Stomach smooth muscle (tissue), 2 donors: ENCODE measurements around the gene LRRC14B.
"Not testable (repeated sequence)": the region's sequence is repeated elsewhere in the genome, so short reads cannot be mapped to it uniquely, and the experiment has no call there.

ENCODE experiments used
- H3K27ac ChIP-seq: one replicate; pipeline ENCODE4 v1.7.0; 2013; ENCODE audit warnings: mild to moderate bottlenecking, low read length, inconsistent platforms
- H3K27me3 ChIP-seq, 2 donors: one replicate each; pipeline ENCODE4 v1.7.0; 2013; ENCODE audit warnings: low read length in 2 of 2; ENCODE audit not compliant: insufficient read depth in 2 of 2, control insufficient read depth in 1 of 2
- H3K36me3 ChIP-seq, 2 donors: one replicate each; pipeline ENCODE4 v1.7.0; 2013; ENCODE audit warnings: low read length in 2 of 2; ENCODE audit not compliant: control insufficient read depth in 2 of 2, insufficient read depth in 2 of 2
- H3K4me1 ChIP-seq: one replicate; pipeline ENCODE4 v1.7.0; 2013; ENCODE audit warnings: low read length; ENCODE audit not compliant: control insufficient read depth, insufficient read depth
- H3K4me3 ChIP-seq, 2 donors: one replicate each; pipeline ENCODE4 v1.7.0; 2013; ENCODE audit warnings: low read length in 2 of 2
- H3K9ac ChIP-seq, 2 donors: one replicate each; pipeline ENCODE4 v1.7.0; 2013; ENCODE audit warnings: low read length in 2 of 2, mild to moderate bottlenecking in 1 of 2
- H3K9me3 ChIP-seq, 2 donors: one replicate each; pipeline ENCODE4 v1.7.0; 2013; ENCODE audit warnings: low read length in 2 of 2; ENCODE audit not compliant: control insufficient read depth in 2 of 2
- donor health status: healthy.
- donor health status: Pancreatic carcinoma.

Gene LRRC14B

DNA sequence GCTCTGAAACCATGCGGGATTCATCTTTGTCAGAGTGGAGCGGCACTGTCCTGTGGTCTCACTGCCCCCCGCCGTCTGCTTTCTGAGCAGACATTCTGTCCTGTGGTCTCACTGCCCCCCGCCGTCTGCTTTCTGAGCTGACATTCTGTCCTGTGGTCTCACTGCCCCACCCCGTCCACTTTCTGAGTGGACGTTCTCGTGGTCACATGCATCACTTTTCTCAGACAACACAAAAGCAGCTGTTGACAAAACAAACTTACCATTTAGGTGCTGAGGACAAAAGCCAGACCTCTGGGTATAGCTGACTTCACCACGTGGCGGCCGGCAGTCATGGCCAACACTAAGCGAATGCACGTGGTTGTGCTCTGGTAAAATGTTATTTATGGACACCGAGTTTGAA is 2.8 kb downstream of the LRRC14B start:
- Histone ChIP-seq H3K9me3 (no peaks in the 10 kb centered on the region), H3K27ac (no peak overlapping the region), H3K27me3 (no peaks in the 10 kb centered on the region), H3K9ac (no peak overlapping the region), H3K36me3 (no peaks in the 10 kb centered on the region), H3K4me1 (peaks cover 18% of the 10 kb centered on the region), H3K4me3 (no peak overlapping the region)

DNA sequence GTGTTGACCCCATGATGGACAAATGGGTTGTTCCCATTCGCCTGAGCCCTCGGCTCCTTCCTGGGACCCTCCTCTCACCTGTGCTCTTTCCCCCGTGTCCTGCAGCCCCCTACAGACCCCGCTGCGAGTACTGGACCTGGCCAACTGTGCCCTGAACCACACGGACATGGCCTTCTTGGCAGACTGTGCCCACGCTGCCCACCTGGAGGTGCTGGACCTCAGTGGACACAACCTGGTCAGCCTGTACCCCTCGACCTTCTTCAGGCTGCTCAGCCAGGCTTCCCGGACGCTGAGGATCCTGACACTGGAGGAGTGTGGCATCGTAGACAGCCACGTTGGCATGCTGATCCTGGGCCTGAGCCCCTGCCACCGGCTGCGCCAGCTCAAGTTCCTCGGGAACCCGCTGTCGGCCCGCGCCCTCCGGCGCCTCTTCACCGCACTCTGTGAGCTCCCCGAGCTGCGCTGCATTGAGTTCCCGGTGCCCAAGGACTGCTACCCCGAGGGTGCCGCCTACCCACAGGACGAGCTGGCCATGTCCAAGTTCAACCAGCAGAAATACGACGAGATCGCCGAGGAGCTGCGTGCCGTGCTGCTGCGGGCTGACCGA is 3.4 kb downstream of the LRRC14B start:
- Histone ChIP-seq H3K27ac (no peak overlapping the region), H3K4me3 (no peak overlapping the region), H3K4me1 (peaks cover 18% of the 10 kb centered on the region), H3K9me3 (no peaks in the 10 kb centered on the region), H3K27me3 (no peaks in the 10 kb centered on the region), H3K36me3 (no peaks in the 10 kb centered on the region), H3K9ac (no peak overlapping the region)

DNA sequence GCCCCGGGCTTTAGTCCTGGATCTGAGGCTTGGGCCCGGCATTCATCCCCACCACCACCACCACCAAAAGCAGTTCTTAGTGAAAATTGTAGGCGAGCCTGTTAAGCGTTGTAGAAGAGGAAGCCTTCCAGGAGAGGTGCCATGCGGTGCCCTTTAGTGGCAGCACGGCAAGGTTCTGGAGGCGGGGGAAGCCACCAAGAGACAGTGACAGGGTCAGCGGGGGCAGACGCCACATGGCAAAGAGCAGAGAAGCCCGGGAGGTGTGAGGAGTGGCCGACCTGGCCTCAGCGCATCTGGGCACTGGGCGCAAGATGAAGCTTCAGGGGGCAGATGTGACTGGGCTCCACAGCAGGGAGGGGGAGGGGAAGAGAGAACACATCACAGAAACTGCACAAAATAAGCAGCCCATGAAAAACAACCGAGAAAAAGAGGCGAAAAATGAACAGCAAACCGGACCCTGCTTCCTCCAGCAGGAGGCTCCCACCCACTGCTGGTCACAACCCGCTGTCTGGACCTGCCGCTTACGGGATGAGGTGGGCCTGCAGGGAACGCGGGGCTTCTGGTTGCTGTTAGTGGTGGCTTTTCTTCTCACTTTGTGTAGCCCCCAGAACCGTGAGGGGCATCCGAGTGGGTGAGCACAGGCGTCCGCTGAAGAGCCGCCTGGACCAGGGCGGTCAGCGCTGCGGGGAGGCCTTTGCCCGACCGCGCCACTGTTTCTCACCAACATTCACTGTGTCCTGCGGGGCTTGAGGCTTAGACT is 4.3 kb downstream of the LRRC14B start:
- H3K27me3 ChIP-seq: no peaks in the 10 kb centered on the region
- peaks cover 14% of the 10 kb centered on the region for H3K4me1 ChIP-seq
- H3K36me3 ChIP-seq: no peaks in the 10 kb centered on the region
- H3K27ac ChIP-seq: no peak overlapping the region
- no peak overlapping the region for H3K4me3 ChIP-seq
- H3K9ac ChIP-seq: no peak overlapping the region
- H3K9me3 ChIP-seq: no peaks in the 10 kb centered on the region

DNA sequence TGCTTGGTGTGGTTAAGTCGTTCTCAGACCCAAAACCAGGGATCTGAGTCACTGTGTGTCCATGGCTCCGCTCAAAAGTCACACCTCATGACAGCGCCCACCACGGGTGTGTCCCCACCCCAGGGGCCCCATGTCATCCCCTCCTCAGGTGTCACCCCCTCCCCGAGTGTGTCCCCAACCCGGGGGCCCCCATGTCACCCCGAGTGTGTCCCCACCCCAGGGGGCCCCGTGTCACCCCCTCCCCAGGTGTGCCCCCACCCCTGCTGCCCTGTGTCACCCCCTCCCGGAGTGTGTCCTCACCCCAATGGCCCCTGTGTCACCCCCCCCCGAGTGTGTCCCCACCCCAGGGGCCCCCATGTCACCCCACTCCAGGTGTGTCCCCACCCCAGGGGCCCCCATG is 5.1 kb downstream of the LRRC14B start:
- no peak overlapping the region for H3K9ac ChIP-seq
- H3K4me3 ChIP-seq: no peak overlapping the region
- H3K4me1 ChIP-seq: peaks cover 6% of the 10 kb centered on the region
- no peaks in the 10 kb centered on the region for H3K9me3 ChIP-seq
- H3K36me3 ChIP-seq: no peaks in the 10 kb centered on the region
- H3K27me3 ChIP-seq: no peaks in the 10 kb centered on the region
- no peak overlapping the region for H3K27ac ChIP-seq

DNA sequence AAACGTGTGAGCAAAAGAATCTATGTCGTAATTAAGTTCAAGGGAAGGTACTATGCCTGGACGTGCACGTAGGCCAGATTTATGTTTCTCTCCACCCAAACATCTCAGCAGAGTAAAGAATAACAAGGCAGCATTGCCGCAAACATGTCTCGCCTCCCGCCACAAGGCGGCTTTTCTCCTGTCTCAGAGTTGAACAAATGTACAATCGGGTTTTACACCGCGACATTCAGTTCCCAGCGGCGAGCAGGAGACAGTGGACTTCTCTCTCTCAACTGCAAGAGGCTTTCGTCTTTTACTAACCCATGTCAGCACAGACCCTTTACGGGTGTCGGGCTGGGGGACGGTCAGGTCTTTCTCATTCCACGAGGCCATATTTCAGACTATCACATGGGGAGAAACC is 5.7 kb downstream of the LRRC14B start:
- H3K9me3 ChIP-seq, H3K36me3 ChIP-seq, H3K27me3 ChIP-seq, H3K27ac ChIP-seq, H3K4me3 ChIP-seq, H3K9ac ChIP-seq, H3K4me1 ChIP-seq: not testable (repeated sequence)

DNA sequence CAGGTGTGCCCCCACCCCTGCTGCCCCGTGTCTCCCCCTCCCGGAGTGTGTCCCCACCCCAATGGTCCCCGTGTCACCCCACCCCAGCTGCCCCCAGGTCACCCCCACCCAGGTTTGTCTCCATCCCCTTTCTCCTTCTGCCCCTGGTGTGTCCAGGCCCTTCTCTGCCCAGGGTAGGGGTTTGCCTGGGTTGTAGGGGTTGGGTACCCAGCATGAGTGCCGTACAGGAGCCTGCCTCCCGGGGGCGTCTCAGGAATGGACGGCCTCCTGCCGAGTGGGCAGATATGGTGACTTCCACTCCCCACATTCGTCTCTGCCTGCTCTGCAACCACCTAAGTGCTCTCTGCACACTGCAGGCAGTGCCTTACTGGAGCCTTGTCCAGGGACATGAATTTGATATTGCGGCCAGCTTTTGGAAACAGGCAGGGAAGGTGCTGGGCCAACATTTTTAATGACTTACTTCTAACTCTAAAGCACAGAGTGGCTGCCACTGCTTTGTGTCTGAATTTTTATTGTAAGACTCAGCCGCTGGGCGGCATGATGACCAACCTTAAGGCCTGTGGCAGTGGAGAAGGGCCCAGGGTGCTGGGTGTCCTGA is 6.7 kb downstream of the LRRC14B start:
- Histone ChIP-seq H3K4me1 (no peaks in the 10 kb centered on the region), H3K27ac (no peak overlapping the region), H3K9me3 (no peaks in the 10 kb centered on the region), H3K36me3 (peaks cover 0 to 2% of the 10 kb centered on the region in 2 donors), H3K4me3 (no peak overlapping the region), H3K27me3 (no peaks in the 10 kb centered on the region), H3K9ac (no peak overlapping the region)

DNA sequence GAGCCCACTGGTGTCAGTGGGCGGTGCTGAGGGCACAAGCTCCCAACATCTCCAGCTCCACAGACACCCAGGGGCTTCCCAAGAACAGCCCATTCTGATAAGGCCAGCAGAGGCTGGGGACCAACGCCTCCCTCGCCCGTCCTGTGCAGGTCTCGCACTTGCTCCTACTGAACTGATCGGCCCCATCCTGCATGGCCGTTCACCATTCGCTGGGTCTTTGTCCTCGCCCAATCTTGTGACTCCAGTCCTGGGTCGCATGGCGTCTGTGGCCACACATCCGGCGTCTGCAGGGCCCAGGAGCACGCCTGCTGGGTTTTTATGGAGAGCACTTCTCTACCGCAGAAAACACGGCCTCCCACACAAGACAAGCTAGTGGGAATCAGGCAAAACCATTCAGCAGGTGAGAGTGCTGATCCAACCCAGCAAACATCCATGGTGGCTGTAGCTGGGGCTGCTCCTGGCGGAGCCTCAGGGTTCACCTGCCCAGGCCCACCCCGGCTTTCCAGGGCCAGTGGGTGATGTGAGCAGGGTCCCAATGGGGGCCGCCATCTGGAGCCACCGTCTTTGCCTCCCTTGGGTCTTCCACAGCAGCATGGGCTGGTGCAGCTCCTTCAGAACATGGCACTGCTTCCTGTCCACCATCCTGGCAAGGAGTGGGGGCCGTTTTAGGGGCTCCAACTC is 7.4 kb downstream of the LRRC14B start:
- Histone ChIP-seq H3K9ac (no peak overlapping the region), H3K4me3 (no peak overlapping the region), H3K9me3 (no peaks in the 10 kb centered on the region), H3K27ac (no peak overlapping the region), H3K27me3 (no peaks in the 10 kb centered on the region), H3K36me3 (peaks cover 6 to 7% of the 10 kb centered on the region in 2 donors), H3K4me1 (no peaks in the 10 kb centered on the region)

DNA sequence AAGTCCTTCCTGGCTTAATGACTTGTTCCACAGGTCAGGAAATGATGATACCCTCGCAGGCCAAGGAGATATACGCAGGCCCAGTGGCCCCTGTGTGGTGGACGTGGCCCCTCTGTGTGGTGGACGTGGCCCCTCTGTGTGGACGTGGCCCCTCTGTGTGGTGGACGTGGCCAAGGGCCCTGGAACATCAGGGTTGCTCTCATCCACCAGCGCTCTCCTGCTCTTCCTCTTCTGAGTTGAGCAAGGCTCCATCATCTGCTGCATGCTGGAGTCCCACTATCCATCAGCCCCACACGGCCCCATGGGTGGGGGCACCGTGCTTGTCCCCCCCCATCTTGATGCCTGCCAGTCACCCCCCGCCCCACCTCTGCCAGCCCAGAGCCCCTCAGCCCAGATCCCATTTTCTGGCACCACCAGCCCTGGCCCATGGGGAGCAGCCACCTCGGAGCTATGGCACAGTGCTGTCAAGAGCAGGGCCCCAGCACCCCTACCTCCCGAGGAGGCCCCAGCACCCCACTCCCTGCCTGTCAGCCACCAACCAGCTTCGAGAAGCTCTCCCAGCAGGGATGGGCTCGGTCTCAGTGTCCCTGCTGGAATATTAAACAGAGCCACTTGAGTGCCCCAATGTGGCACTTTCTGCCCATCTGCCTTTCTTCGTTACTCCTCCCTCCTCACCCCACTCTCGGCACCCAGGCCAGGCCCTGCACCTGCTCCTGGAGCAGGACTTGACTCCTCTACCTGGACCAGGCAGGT is 8.1 kb downstream of the LRRC14B start:
- Histone ChIP-seq H3K27me3 (no peaks in the 10 kb centered on the region), H3K36me3 (peaks cover 10 to 13% of the 10 kb centered on the region in 2 donors), H3K9me3 (no peaks in the 10 kb centered on the region), H3K4me1 (no peaks in the 10 kb centered on the region), H3K27ac (no peak overlapping the region), H3K4me3 (no peak overlapping the region), H3K9ac (no peak overlapping the region)

DNA sequence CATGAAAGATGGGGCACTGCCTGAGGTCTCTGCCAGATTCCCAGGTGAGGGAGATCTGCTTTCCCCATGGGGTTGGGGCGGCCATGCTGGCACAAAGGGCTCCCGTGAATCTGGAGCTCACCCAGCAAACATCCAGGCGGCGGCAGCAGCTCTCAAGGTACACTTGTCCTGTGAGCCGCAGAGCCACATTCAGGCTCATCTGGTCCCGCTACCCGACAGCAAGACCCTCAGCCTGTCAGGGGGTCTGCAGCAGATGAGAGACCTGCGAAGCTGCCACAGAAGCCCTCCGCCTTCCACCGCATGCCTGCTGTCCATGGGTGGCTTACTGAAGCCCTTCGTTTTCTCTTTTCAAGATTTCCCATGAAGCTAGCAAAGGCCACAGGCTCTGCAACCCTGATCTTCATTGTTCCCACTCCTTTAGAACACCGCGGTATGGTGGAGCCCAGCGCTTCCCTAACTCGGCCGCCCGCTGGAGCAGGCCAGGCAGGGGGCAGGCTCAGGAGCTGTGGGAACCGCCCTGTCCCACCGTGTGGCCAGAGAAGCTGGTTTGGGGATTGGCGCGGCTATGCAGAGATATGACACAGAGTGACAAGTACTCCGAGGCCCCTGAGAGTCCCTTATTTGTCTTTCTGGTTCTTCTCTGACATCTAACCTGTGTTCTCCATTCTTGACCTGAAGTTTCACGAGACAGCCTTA is 8.8 kb downstream of the LRRC14B start:
- Histone ChIP-seq H3K36me3 (peaks cover 16% of the 10 kb centered on the region in 2 donors), H3K4me3 (no peak overlapping the region), H3K9ac (no peak overlapping the region), H3K9me3 (no peaks in the 10 kb centered on the region), H3K27me3 (no peaks in the 10 kb centered on the region), H3K27ac (no peak overlapping the region), H3K4me1 (no peaks in the 10 kb centered on the region)

DNA sequence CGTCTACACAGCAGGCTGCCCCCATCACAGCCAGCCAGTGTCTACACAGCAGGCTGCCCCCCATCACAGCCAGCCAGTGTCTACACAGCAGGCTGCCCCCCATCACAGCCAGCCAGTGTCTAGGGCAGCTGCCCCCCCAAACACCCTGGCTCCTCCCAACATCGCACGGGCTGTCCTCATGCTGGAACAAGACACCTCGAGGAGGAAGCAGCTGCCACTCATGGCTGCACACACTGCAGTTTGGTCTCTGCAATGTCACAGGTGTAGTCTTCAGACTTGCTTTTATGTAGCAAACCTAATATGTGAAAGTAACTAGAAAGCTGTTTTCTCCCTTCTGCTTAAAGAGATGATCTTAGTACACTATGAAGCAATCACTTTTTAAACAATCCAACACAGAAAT is 9.7 kb downstream of the LRRC14B start:
- H3K9me3 ChIP-seq: no peaks in the 10 kb centered on the region
- no peaks in the 10 kb centered on the region for H3K27me3 ChIP-seq
- H3K4me1 ChIP-seq: no peaks in the 10 kb centered on the region
- H3K36me3 ChIP-seq: peaks cover 23 to 24% of the 10 kb centered on the region in 2 donors
- no peak overlapping the region for H3K4me3 ChIP-seq
- H3K9ac ChIP-seq: no peak overlapping the region
- no peak overlapping the region for H3K27ac ChIP-seq
